DOHH2 (cell line): Measurements from ENCODE around the gene TRIOBP.

Source experiments
- H3F3A ChIP-seq: fragments of 200-600 bp; sonication (generic), shearing (Covaris generic); 2 replicates; pipeline ENCODE4 v1.6.0; 2016; ENCODE audit warnings: antibody characterized with exemption, mild to moderate bottlenecking; ENCODE audit not compliant: control insufficient read depth, insufficient read depth
- H3K27ac ChIP-seq: fragments of 200-600 bp; sonication (generic); 2 replicates; pipeline ENCODE4 v1.5.1; 2014; ENCODE audit warnings: low read depth, mild to moderate bottlenecking, low read length, moderate library complexity
- H3K27me3 ChIP-seq: fragments of 200-600 bp; sonication (generic); 2 replicates; pipeline ENCODE4 v1.6.1; 2014; ENCODE audit warnings: mild to moderate bottlenecking, low read length, mixed read lengths; ENCODE audit not compliant: control insufficient read depth
- H3K36me3 ChIP-seq: fragments of 200-600 bp; sonication (generic); 2 replicates; pipeline ENCODE4 v1.6.1; 2014; ENCODE audit warnings: mild to moderate bottlenecking, low read length, moderate library complexity, mixed read lengths; ENCODE audit not compliant: control insufficient read depth
- H3K4me1 ChIP-seq: fragments of 200-600 bp; sonication (generic); 2 replicates; pipeline ENCODE4 v1.6.1; 2014; ENCODE audit warnings: mild to moderate bottlenecking, low read length, mixed read lengths; ENCODE audit not compliant: control insufficient read depth
- H3K4me2 ChIP-seq: fragments of 200-600 bp; sonication (generic); 2 replicates; pipeline ENCODE4 v1.6.0; 2014; ENCODE audit warnings: mild to moderate bottlenecking, low read length, moderate library complexity
- H3K4me3 ChIP-seq: fragments of 200-600 bp; sonication (generic); 2 replicates; pipeline ENCODE4 v1.5.1; 2014; ENCODE audit warnings: mild to moderate bottlenecking, low read length, mixed read lengths
- H3K79me2 ChIP-seq: fragments of 200-600 bp; sonication (generic); 2 replicates; pipeline ENCODE4 v1.6.1; 2014; ENCODE audit warnings: mild to moderate bottlenecking, low read length, mixed read lengths; ENCODE audit not compliant: control insufficient read depth
- H3K9me2 ChIP-seq: fragments of 200-600 bp; sonication (generic); replicated peaks from 2 replicates; pipeline ENCODE4 v1.6.1; 2014; ENCODE audit warnings: mild to moderate bottlenecking, low read length, mixed read lengths; ENCODE audit not compliant: control insufficient read depth
- H3K9me3 ChIP-seq: fragments of 200-600 bp; sonication (generic); 2 replicates; pipeline ENCODE4 v1.6.1; 2014; ENCODE audit warnings: antibody characterized with exemption, low read length, mixed read lengths; ENCODE audit not compliant: control insufficient read depth, insufficient read depth
- H4K20me1 ChIP-seq: fragments of 200-600 bp; sonication (generic); 2 replicates; pipeline ENCODE4 v1.6.0; 2014; ENCODE audit warnings: low read depth, mild to moderate bottlenecking, antibody characterized with exemption, low read length, moderate library complexity; ENCODE audit not compliant: control insufficient read depth, insufficient read depth
- CTCF ChIP-seq: fragments of 200-600 bp; sonication (generic); IDR thresholded peaks from one replicate; pipeline ENCODE4 v1.5.1; 2014; ENCODE audit warnings: antibody characterized with exemption, mild to moderate bottlenecking, low read depth, low read length; ENCODE audit not compliant: poor library complexity, severe bottlenecking
- EZH2phosphoT487 ChIP-seq: fragments of 200-600 bp; sonication (generic); IDR thresholded peaks from 2 replicates; pipeline ENCODE4 v1.6.1; 2017; ENCODE audit warnings: borderline replicate concordance, mild to moderate bottlenecking, antibody characterized with exemption, low read length, moderate library complexity, mixed read lengths

TRIOBP gene

GRCh38 chr22:37678372-37678771, 18.5 kb upstream of the TRIOBP start:
- Histone ChIP-seq H3K4me1 (peaks cover 51% of the 10 kb centered on the region), H3K4me3 (no peak overlapping the region), H3K9me3 (no peaks in the 10 kb centered on the region), H3K4me2 (no peak overlapping the region), H3K79me2 (no peaks in the 10 kb centered on the region; the same call in 1 of the 2 replicates), H3K27ac (no peak overlapping the region), H3K27me3 (no peaks in the 10 kb centered on the region), H3K9me2 (no peaks in the 10 kb centered on the region), H3F3A (peaks cover 21% of the 10 kb centered on the region), H4K20me1 (no peaks in the 10 kb centered on the region), H3K36me3 (no peaks in the 10 kb centered on the region)
- TF ChIP-seq CTCF (no peak), EZH2phosphoT487 (no peak)

GRCh38 chr22:37679670-37680069, 17.2 kb upstream of the TRIOBP start:
- no peak for TF ChIP-seq EZH2phosphoT487
- no peak for TF ChIP-seq CTCF
- Histone ChIP-seq H3K4me2 (no peak overlapping the region), H3K36me3 (no peaks in the 10 kb centered on the region), H3K4me3 (no peak overlapping the region), H3K4me1 (peaks cover 44% of the 10 kb centered on the region), H3K9me3 (no peaks in the 10 kb centered on the region), H3F3A (peaks cover 21% of the 10 kb centered on the region), H3K79me2 (no peaks in the 10 kb centered on the region; the same call in 1 of the 2 replicates), H3K9me2 (no peaks in the 10 kb centered on the region), H3K27ac (no peak overlapping the region), H4K20me1 (no peaks in the 10 kb centered on the region), H3K27me3 (no peaks in the 10 kb centered on the region)

- no peaks in the 10 kb centered on the region for H3K36me3 ChIP-seq
- no peaks in the 10 kb centered on the region for H4K20me1 ChIP-seq
- peaks cover 43% of the 10 kb centered on the region for H3K4me1 ChIP-seq
- peaks cover 21% of the 10 kb centered on the region for H3F3A ChIP-seq
- H3K9me2 ChIP-seq, result no peaks in the 10 kb centered on the region
- H3K4me2 ChIP-seq, result no peak overlapping the region
- TF ChIP-seq EZH2phosphoT487 (no peak), CTCF (no peak)
- H3K9me3 ChIP-seq, result no peaks in the 10 kb centered on the region
- H3K27ac ChIP-seq, result no peak overlapping the region
- no peaks in the 10 kb centered on the region for H3K27me3 ChIP-seq
- H3K4me3 ChIP-seq, result no peak overlapping the region
- no peaks in the 10 kb centered on the region; the same call in 1 of the 2 replicates for H3K79me2 ChIP-seq
Observed at GRCh38 chr22:37680191-37680851, 16.5 kb upstream of the TRIOBP start.
